Suppressor macrophage (primary cell): ENCODE measurements around the gene DHX34.
"Not testable (repeated sequence)": the region's sequence is repeated elsewhere in the genome, so short reads cannot be mapped to it uniquely, and the experiment has no call there.

ENCODE experiments used
- DNase-seq, 4 experiments: peaks; one replicate each; pipeline ENCODE4 v3.0.0-alpha.2; 2020 to 2022

DHX34 gene

GRCh38 chr19:47331490-47331889, 17.6 kb upstream of the DHX34 start:
- DNase-seq, result no peak

GRCh38 chr19:47331931-47332547, 17.1 kb upstream of the DHX34 start, which contains the start of gene C5AR2:
C5AR2 (plus strand) TSS chr19:47332175; CDS start chr19:47340800, 8,625 bp downstream.
- peak; percentile 51 to 72 (median 61) for DNase-seq

GRCh38 chr19:47336765-47337718, 12.1 kb upstream of the DHX34 start:
- peak; percentile 77 to 90 (median 90) for DNase-seq

GRCh38 chr19:47339196-47339880, 9.8 kb upstream of the DHX34 start:
- no peak for DNase-seq

GRCh38 chr19:47340477-47341208, 8.5 kb upstream of the DHX34 start:
- no peak for DNase-seq

GRCh38 chr19:47341734-47342133, 7.4 kb upstream of the DHX34 start:
- no peak for DNase-seq

- DNase-seq, result no peak
These were observed 5.8 kb upstream of the DHX34 start for GRCh38 chr19:47343194-47343802.

- DNase-seq, result no peak
These were observed 4.7 kb upstream of the DHX34 start for GRCh38 chr19:47344425-47344824.

- not testable (repeated sequence) for DNase-seq
These were observed 3.1 kb upstream of the DHX34 start for GRCh38 chr19:47346024-47346423.

GRCh38 chr19:47350630-47351029, 1.5 kb downstream of the DHX34 start:
- peak in 1 of 4 experiments; percentile 29 for DNase-seq

GRCh38 chr19:47351548-47351947, 2.4 kb downstream of the DHX34 start:
- DNase-seq, result peak in 3 of 4 experiments; percentile 25 to 42 (median 36)

- DNase-seq, result peak; percentile 15 to 42 (median 34)
These were observed 3.0 kb downstream of the DHX34 start for GRCh38 chr19:47352095-47352494.

- DNase-seq, result no peak
These were observed 4.2 kb downstream of the DHX34 start for GRCh38 chr19:47353307-47353712.

- DNase-seq, result no peak
These were observed 7.8 kb downstream of the DHX34 start for GRCh38 chr19:47356900-47357299.

GRCh38 chr19:47357788-47358680, 8.9 kb downstream of the DHX34 start:
- no peak for DNase-seq

GRCh38 chr19:47358936-47359335, 9.8 kb downstream of the DHX34 start:
- no peak for DNase-seq

GRCh38 chr19:47362321-47362720, 13.2 kb downstream of the DHX34 start:
- DNase-seq, result no peak

GRCh38 chr19:47363758-47364531, 14.8 kb downstream of the DHX34 start:
- DNase-seq, result peak; percentile 23 to 82 (median 66)

- not testable (repeated sequence) for DNase-seq
These were observed 16.3 kb downstream of the DHX34 start for GRCh38 chr19:47365455-47365854.

GRCh38 chr19:47370045-47370611, 21.0 kb downstream of the DHX34 start:
- peak; percentile 83 to 90 (median 86) for DNase-seq
